ENCODE results near the gene DCST2. TPM values are rescaled to one million over a fixed set of nuclear protein-coding genes. Genes with fewer than 3 reads are reported as not detected.

Gene DCST2
- total and polyA plus RNA-seq, 2 of the 8 experiments (the other 6 are each of a cell fraction or from before 2014, with no cell fraction given): 0.43 to 2.1 TPM

DNA sequence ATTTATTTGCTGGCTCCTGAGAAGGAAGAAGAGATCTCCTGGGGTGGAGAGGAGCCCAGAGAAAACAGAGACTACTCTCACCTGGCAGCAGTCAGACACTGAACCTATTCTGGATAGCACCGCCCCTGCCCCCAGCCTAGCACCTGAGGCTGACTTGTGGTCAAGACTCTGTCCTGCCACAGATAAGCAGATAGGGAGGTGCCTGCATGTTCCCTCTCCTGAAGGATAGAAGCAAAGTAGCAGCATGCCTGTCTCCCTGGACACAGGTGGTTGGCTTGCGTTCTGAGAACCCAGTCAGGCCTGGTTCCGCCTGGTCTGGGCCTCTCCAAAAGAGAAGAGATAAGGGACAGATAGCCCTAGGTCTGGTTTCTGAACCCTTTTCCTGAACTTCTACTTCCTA, 43.8 kb upstream of the DCST2 start (continued):
- no peak for TF ChIP-seq GABPA (IDR thresholded peaks at IDR 0.05; ENCODE audit: borderline replicate concordance, insufficient read depth, low read length)
- no peak for TF ChIP-seq TEAD4 (IDR thresholded peaks at IDR 0.05; ENCODE audit: low read depth, low read length)
- TF ChIP-seq CHD2 (IDR thresholded peaks at IDR 0.05; ENCODE audit: low read length): no peak
- no peak for TF ChIP-seq CTBP2 (IDR thresholded peaks at IDR 0.05; ENCODE audit: borderline replicate concordance, insufficient read depth, insufficient read length, low read length)

Data from H1 (cell line).